DMS 273 (cell line): ENCODE results near the gene DENND2A.
"Not testable (repeated sequence)": the region's sequence is repeated elsewhere in the genome, so short reads cannot be mapped to it uniquely, and the experiment has no call there.

Source experiments
- DNase-seq: peaks from one replicate; lab custom pipeline; 2025; ENCODE audit not compliant: unreplicated experiment; lab: John Stamatoyannopoulos, UW

The DENND2A gene

DNA sequence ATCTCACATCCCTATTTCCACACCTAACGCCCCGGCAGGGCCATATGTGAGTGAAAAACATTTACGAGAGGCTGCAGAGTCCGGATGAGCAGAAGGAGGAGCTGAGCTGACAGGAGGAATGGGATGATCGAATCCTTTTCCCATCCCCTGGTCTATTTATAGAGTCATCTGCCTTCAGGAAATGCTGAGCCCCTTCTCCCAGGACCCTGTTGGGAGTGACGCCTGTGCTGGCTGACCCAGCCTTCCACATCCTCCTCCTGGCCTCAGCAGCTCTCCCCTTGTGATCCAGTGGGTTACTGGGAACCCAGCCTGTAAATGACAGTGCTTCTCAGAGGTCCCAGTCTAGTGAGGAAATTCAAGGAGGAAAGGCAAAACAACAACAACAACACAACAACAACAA is 16.6 kb downstream of the DENND2A start:
- no peak for DNase-seq

GRCh38 chr7:140621401-140622021 is 19.1 kb downstream of the DENND2A start:
- no peak for DNase-seq

DNA sequence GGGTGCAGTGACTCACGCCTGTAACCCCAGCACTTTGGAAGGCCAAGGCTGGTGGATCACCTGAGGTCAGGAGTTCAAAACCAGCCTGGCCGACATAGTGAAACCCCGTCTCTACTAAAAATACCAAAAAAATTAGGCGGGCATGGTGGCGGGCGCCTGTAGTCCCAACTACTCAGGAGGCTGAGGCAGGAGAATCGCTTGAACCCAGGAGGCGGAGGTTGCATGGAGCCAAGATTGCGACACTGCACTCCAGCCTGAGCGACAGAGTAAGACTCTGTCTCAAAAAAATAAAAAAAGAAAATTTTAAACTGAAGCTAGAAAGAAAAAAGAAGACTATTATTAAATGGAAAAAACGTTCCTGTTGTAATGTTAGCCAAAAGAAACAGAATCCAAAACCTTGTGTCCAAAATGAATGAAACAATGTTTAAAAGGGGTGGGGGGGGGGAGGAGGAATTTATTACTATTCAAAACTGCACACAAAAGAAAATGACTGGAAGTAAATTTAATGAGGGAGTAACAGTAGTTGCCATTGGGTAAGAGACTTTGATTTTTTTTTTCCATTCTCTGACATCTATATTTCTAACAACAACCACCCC is 20.6 kb downstream of the DENND2A start:
- not testable (repeated sequence) for DNase-seq

GRCh38 chr7:140619176-140619575 is 21.4 kb downstream of the DENND2A start:
- no peak for DNase-seq

DNA sequence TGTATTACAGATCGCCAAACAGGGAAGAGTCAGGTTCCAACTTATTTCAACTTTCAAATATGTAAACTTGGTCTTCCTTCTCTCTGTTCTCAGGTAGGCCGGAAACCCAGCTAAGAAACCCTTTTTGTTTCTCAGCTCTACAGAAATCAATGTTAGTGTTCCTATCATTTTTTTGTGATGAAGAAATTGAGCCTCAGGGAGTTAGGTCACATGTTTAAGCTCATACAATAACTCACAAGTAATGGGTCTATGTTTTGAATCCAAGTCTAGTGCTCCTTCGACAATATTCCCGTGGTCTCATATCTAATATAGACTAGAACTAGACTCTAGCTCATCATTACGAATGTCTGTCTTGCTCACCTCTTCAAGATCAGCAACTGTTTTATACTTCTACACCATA is 22.3 kb downstream of the DENND2A start:
- no peak for DNase-seq

GRCh38 chr7:140617081-140617480 is 23.5 kb downstream of the DENND2A start:
- DNase-seq, result no peak

- no peak for DNase-seq
Measured at GRCh38 chr7:140616328-140616727, 24.3 kb downstream of the DENND2A start.

DNA sequence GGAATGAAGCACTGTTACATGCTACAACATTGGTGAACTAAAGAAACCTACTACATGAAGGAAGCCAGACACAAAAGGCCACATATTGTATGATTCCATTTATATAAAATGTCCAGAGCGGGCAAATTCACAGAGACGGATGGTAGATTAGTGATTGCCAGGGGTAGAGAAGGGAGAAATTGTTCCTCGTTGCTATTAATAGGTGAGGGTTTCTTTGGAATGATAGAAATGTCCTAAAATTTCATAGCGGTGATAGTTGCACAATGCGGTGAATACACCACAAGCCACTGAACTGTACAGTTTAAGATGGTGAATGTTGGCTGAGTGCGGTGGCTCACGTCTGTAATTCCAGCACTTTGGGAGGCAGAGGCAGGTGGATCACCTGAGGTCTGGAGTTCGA is 29.0 kb downstream of the DENND2A start:
- no peak for DNase-seq

- DNase-seq, result peak; percentile 24
Measured at GRCh38 chr7:140610204-140611165, 30.1 kb downstream of the DENND2A start.

DNA sequence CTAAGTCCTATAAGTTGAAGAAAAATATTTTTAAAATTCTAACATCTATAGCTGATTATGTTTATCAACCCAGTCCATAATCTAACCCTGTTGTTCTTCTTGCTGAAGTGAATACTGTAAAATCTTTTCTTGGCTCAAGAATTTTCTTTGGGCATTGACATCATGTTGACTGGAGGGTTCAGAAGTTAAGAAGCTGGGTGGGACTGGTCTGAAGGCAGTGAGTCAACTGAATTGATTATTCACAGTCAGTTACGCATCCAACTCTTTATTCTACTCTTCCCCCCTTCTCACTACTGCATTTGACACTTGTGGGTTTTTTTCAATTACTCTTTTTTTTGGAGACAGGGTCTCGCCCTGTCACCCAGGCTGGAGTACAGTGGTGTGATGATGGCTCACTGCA is 31.0 kb downstream of the DENND2A start:
- DNase-seq, result no peak

DNA sequence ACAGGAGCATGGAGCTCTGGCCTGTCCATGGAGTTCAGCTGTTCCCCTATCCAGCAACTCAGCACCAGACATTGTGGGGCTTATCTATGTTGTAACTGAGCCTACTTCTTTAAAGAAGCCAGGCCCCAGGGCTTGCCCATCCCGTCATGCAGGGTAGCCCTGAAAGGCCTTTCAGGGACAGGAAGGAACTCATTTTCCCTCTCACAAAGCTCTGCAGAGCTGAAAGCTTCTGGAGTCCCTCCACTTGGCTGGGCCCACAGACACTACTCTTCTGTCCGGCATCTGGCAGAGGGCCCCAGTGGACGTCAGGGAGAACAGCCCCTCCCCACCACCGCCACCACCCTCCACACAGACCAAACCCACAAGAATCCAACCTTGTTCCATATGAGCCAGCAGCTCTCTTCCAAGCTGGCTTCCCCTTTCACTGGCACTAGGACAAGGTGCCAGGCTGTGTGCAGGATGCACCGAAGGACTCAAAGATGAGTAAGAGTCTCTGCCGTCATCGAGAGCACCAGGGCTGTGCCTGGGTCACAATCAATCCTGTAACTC is 33.1 kb downstream of the DENND2A start:
- DNase-seq, result no peak

GRCh38 chr7:140605337-140605736 is 35.3 kb downstream of the DENND2A start:
- no peak for DNase-seq

DNA sequence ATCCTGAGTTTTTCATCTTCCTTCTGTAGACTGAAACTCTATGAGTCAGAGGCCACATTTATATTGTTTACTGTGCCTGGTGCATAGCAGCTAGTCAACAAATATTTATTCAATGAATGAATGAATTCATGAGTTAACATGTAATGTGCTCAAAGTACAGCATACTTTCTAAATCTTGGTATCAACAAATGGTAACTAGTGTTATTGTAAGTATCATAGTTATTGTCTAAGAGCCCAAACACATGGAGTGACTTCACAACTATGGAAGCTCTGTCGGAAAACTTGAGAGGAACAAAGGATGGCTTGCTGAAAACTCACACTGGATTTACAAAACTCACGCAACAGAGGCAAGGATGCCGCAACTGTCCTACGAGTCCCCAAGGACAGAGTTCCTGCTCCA is 35.9 kb downstream of the DENND2A start:
- DNase-seq, result no peak

DNA sequence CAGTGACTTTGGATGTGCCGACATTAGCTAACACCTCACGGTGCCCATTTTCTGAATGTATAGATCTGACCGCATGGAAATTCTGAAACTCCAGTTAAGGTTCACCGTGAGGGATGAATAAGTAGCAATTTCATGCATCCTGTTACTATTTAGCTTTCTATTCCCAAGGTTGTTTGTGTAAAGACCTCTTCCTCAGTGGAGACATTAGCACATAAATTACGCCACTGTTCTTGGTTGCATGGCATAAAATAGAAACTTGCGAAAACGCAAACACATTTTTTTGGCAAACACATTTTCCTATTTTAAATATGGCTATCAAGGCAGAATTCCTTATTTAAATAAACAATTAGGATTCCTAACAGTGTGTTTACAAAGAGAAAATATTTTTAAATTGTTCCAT is 36.5 kb downstream of the DENND2A start:
- no peak for DNase-seq

DNA sequence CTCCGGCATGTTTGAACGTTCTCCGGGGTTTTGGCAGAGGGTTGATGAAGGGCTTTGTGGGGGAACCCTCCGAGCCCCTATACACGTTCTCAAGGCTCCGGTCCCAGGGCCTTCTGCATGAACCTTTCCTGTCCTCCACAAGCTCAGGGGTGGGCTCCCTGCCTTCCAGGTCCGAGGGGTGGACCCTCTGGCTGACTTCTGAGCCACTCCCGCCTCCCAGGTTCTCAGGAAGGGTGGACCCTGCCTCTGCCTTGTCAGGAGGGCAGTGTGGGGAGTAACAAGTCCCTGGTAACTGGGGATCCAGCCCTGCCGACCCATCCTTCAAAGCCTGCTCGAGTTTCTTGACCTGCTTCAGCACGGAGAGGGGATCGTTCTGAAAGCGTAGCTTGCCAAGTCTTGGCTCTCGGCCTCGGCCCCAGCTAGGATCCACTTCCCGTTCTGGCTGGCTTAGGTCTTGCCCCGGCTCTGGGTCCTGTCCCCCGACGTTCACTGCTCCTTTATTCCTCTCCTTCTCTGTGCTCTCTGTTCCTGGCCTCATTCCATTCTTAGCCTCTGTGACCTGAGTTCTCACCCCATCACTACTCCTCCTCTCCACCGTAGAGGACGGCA is 38.9 kb downstream of the DENND2A start:
- no peak for DNase-seq

DNA sequence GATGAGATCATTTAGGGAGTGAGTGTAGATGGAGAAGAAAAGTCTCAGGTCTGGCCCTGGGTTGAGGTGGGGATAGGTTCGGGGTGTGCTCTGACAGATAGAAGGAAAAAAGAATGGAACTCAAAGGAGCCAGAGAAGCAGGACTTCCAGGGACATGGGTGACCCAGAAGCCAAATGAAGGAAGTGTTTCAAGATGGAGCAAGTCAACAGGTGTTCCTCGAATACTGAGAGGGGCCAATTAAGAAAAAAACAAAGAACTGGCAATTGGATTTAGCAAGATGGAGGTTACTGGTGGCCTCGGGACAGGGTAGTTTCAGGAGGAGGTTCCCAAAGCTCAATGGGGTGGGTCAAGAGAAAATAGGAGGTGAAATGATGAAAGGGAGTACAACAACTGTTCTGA is 40.3 kb downstream of the DENND2A start:
- DNase-seq, result no peak

DNA sequence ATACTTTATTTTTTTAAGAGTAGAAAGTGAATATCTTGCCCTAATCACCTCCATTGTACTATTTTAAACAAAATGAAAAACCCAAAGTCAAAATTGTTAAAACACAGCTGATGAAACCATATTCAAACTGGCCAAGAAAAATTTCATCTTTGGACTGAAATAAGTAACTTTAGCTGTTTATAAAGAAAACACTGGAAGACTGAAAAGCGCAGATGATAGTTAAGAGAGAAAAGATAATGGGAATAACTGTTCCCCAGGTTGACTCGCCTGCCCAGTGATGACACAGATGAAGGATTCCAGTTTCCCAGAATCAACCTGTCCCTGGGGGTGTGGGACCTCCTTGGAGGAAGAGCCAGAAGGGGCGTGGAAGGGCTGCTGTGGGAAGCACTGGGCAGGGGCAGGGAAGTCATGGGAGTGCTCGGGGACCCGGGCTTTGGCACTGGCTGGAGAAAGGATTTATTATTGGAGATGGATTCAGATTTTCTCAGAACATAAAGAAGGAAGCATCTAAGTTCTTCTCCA is 43.1 kb downstream of the DENND2A start:
- DNase-seq, result peak; percentile 18

DNA sequence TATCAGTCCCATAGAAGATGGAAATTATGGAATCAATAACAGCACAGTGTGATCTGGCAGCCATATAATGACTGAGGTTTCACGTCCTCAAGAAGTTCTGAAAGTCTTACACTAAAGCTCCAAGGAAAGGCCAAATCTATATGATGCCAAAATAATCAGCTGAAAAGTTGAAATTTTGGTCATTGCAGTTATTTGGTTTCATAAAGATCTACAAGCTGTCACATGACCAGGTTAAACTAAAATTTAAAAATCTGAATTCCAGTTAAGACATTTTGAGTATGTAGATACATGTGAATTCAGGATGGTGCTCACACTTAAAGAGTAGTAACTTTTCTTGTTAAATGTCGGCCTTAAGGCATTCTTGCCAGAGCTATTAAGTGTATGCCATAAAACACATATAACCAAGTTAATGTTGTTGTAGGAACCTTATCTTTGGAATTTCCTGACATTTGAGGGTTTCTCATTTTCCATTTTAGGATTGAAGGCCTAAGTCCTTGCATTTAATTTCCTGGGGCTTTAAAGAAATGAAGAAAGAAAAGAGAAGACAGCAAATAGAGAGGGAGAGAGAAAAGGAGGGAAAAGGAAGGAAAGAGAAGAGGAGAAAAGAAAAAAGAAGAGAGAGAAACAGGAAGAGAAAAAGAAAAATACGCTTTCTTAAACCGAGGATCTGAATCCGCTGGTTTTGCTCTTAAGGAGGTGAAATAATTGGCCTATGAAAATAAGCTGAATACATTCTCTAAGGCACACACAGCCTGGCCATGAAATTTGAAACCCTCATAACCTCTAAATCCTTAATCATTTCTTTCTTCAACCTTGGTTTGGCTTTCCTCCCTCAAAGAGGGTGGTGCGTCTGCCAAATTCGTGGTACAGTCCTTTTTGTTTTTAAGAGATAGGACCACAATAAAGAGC is 43.8 kb downstream of the DENND2A start:
- peak; percentile 54 for DNase-seq

DNA sequence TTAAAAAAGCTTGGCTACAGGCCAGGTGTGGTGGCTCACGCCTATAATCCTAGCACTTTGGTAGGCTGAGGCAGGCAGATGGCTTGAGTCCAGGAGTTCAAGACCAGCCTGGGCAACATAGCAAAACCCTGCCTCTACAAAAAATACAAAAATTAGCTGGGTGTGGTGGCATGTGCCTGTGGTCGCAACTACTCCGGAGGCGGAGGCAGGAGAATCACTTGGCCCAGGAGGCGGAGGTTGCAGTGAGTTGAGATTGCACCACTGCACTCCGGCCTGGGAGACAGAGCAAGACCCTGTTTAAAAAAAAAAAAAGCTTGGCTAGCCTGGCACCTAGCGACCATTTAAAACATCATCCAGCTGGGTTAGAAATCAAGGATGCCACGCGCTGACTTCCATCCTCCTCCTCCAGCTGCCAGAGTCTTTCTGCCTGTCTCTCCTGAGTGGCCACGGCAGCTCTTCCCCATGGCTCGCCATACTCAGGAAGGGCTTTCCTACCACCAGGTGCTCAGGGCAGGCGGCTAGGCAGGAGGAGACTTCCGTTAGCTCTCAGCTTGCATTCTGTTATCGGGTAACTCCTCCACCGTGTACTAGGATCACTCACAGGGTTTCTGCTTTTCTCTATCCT is 45.0 kb downstream of the DENND2A start:
- no peak for DNase-seq
